H1 (cell line): Measurements from ENCODE around the gene PLXNB1. TPM values are rescaled to one million over a fixed set of nuclear protein-coding genes. Genes with fewer than 3 reads are reported as not detected.

Source experiments
- ASH2L ChIP-seq: fragments of 200-600, 300-600 bp; sonication (generic); IDR thresholded peaks from one replicate; pipeline ENCODE4 v1.7.1; 2017; ENCODE audit warnings: low read length
- ATF3 ChIP-seq: IDR thresholded peaks from 2 replicates; pipeline ENCODE4 v1.6.1; 2011; ENCODE audit warnings: low read depth, mild to moderate bottlenecking, low read length; ENCODE audit not compliant: insufficient read depth
- BACH1 ChIP-seq: IDR thresholded peaks from 2 replicates; pipeline ENCODE4 v1.6.1; 2012; ENCODE audit warnings: low read length, improper control_type of control experiment
- CHD2 ChIP-seq: IDR thresholded peaks from 2 replicates; pipeline ENCODE4 v1.6.1; 2012; ENCODE audit warnings: low read length, improper control_type of control experiment
- CHD7 ChIP-seq: fragments of 300-600 bp; sonication (generic); IDR thresholded peaks from 2 replicates; pipeline ENCODE4 v1.7.1; 2012; ENCODE audit warnings: low read length, moderate library complexity, mild to moderate bottlenecking, inconsistent platforms; ENCODE audit not compliant: insufficient replicate concordance
- MAFK ChIP-seq: IDR thresholded peaks from 2 replicates; pipeline ENCODE4 v1.6.1; 2012; ENCODE audit warnings: low read depth, mild to moderate bottlenecking, improper control_type of control experiment, low read length
- MAX ChIP-seq: IDR thresholded peaks from 2 replicates; pipeline ENCODE4 v1.6.1; 2012; ENCODE audit warnings: inconsistent platforms
- RNF2 ChIP-seq: fragments of 200-900, 300-1000 bp; sonication (generic); IDR thresholded peaks from 2 replicates; pipeline ENCODE4 v1.7.1; 2016; ENCODE audit warnings: borderline replicate concordance, low read depth, mild to moderate bottlenecking, antibody characterized with exemption, low read length; ENCODE audit not compliant: poor library complexity, severe bottlenecking; ENCODE audit errors: missing control alignments
- TAF1 ChIP-seq: IDR thresholded peaks from 2 replicates; pipeline ENCODE4 v1.6.1; 2011; ENCODE audit warnings: mild to moderate bottlenecking, low read depth, low read length
- polyA plus RNA-seq, 7 experiments: library from polyadenylated mRNA; depleted of rRNA in 3 of 7; stranded (reverse) in 5 of 7; unstranded in 2 of 7; fragments of >200 nt in 5 of 7; fragments of 200-250 nt in 2 of 7; gene quantifications; 1 replicate in 5 of 7; 2 replicates in 1 of 7; 4 replicates in 1 of 7; pipeline versions ENCODE4 v1.2.1 to v1.2.3, GENCODE V29; 2011 to 2013; ENCODE audit warnings: missing spikeins in 2 of 7, mixed read lengths in 2 of 7
- total RNA-seq: library from RNA; stranded (reverse); fragmentation: NEBNext Ultra II Directional; extraction: Animal tissue kit (Norgen Biotek cat#: 25700); gene quantifications from 2 replicates; pipeline ENCODE4 v1.2.1, GENCODE V29; 2021

PLXNB1 gene
- total and polyA plus RNA-seq, 2 of the 8 experiments (the other 6 are each of a cell fraction or from before 2014, with no cell fraction given): 109 to 114 TPM

- TF ChIP-seq BACH1 (no peak), ATF3 (no peak), CHD2 (no peak), RNF2 (no peak), MAFK (no peak), CHD7 (no peak), MAX (no peak), TAF1 (no peak), ASH2L (no peak)
These were observed 10.3 kb downstream of the PLXNB1 start (continued) for GRCh38 chr3:48419597-48419996.
